Measurements from ENCODE around the gene C12orf50. TPM values are rescaled to one million over a fixed set of nuclear protein-coding genes. Genes with fewer than 3 reads are reported as not detected.
"Not testable (repeated sequence)": the region's sequence is repeated elsewhere in the genome, so short reads cannot be mapped to it uniquely, and the experiment has no call there.

C12orf50 gene
- total RNA-seq, 1 donor from 2014 or later: not detected

GRCh38 chr12:87960566-87960965 is 68.6 kb downstream of the C12orf50 start:
- Histone ChIP-seq H3K4me2 (no peak overlapping the region), H3K4me3 (no peak overlapping the region), H4K20me1 (ENCODE audit: low read depth) (no peaks in the 10 kb centered on the region), H2AFZ (replicated peaks) (peak overlapping the region; percentile 58), H3K27me3 (no peaks in the 10 kb centered on the region), H3K36me3 (no peaks in the 10 kb centered on the region), H3K79me2 (ENCODE audit: low read depth) (no peaks in the 10 kb centered on the region), H3K4me1 (no peaks in the 10 kb centered on the region), H3K9ac (no peak overlapping the region), H3F3A (ENCODE audit: low read depth) (no peaks in the 10 kb centered on the region), H3K27ac (no peak overlapping the region), H3K9me3 (ENCODE audit: low read depth) (no peaks in the 10 kb centered on the region)
- Mint-ChIP-seq H3K27me3 (ENCODE audit: insufficient read depth, low read depth) (no peaks in the 10 kb centered on the region), H3K4me1 (no peaks in the 10 kb centered on the region), H3K4me3 (no peak overlapping the region), H3K27ac (no peak overlapping the region), H3K9me3 (peaks cover 2% of the 10 kb centered on the region), H3K36me3 (no peaks in the 10 kb centered on the region)
- DNase-seq (ENCODE audit: low spot score): no peak
- TF ChIP-seq CTCF (IDR thresholded peaks at IDR 0.05) (no peak), EZH2phosphoT487 (IDR thresholded peaks at IDR 0.05) (no peak), EZH2 (IDR thresholded peaks at IDR 0.05) (no peak)

DNA sequence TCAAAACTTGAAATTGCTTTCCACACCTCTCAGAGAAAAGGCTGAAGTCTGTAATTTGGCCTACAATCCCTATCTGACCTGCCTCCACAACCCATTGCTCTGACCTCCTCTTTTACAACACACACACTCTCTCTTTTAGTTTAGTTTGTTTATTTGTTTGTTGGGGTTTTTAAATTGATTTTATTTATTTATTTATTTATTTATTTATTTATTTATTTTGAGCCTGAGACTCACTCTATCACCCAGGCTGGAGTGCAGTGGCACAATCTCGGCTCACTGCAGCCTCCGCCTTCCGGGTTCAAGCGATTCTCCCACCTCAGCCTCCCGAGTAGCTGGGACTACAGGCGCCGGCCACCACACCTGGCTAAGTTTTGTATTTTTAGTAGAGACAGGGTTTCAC is 75.2 kb downstream of the C12orf50 start:
- not testable (repeated sequence) for H3K9ac ChIP-seq; H3K9me3 Mint-ChIP-seq; DNase-seq (ENCODE audit: low spot score); H3K4me3 ChIP-seq; H3F3A ChIP-seq (ENCODE audit: low read depth); H3K27ac ChIP-seq; H3K36me3 Mint-ChIP-seq; H3K9me3 ChIP-seq (ENCODE audit: low read depth); H3K4me3 Mint-ChIP-seq; H3K27me3 Mint-ChIP-seq (ENCODE audit: insufficient read depth, low read depth); H3K4me2 ChIP-seq; H3K4me1 ChIP-seq; H3K79me2 ChIP-seq (ENCODE audit: low read depth); H3K36me3 ChIP-seq; H3K27ac Mint-ChIP-seq; H4K20me1 ChIP-seq (ENCODE audit: low read depth); H3K27me3 ChIP-seq
- H3K4me1 Mint-ChIP-seq: peaks cover 11% of the 10 kb centered on the region
- peak overlapping the region; percentile 60 for H2AFZ ChIP-seq (replicated peaks)

- no peaks in the 10 kb centered on the region for H3K27me3 ChIP-seq
- H4K20me1 ChIP-seq (ENCODE audit: low read depth): no peaks in the 10 kb centered on the region
- H3K36me3 ChIP-seq: no peaks in the 10 kb centered on the region
- no peaks in the 10 kb centered on the region for H3K79me2 ChIP-seq (ENCODE audit: low read depth)
- peaks cover 6% of the 10 kb centered on the region for H3K4me1 ChIP-seq
- H3K36me3 Mint-ChIP-seq: no peaks in the 10 kb centered on the region
- H3K4me3 Mint-ChIP-seq: no peak overlapping the region
- H3K9me3 ChIP-seq (ENCODE audit: low read depth): no peaks in the 10 kb centered on the region
- peaks cover 3% of the 10 kb centered on the region for H3K27me3 Mint-ChIP-seq (ENCODE audit: insufficient read depth, low read depth)
- no peaks in the 10 kb centered on the region for H3F3A ChIP-seq (ENCODE audit: low read depth)
- H3K4me3 ChIP-seq: no peak overlapping the region
- no peak overlapping the region for H3K4me2 ChIP-seq
- TF ChIP-seq EZH2phosphoT487 (IDR thresholded peaks at IDR 0.05): no peak
- no peak for TF ChIP-seq EZH2 (IDR thresholded peaks at IDR 0.05)
- peak; percentile 80 for TF ChIP-seq CTCF (IDR thresholded peaks at IDR 0.05)
- H3K4me1 Mint-ChIP-seq: peaks cover 11% of the 10 kb centered on the region
- H2AFZ ChIP-seq (replicated peaks): peak overlapping the region; percentile 87
- H3K27ac Mint-ChIP-seq: no peak overlapping the region
- no peak overlapping the region for H3K27ac ChIP-seq
- H3K9ac ChIP-seq: no peak overlapping the region
- peak; percentile 56 for DNase-seq (ENCODE audit: low spot score)
- peaks cover 5% of the 10 kb centered on the region for H3K9me3 Mint-ChIP-seq
Observed at GRCh38 chr12:87953256-87953860, 75.8 kb downstream of the C12orf50 start.

GRCh38 chr12:87952850-87953249 is 76.4 kb downstream of the C12orf50 start:
- H3K79me2 ChIP-seq (ENCODE audit: low read depth): no peaks in the 10 kb centered on the region
- H3K27me3 ChIP-seq: no peaks in the 10 kb centered on the region
- no peaks in the 10 kb centered on the region for H4K20me1 ChIP-seq (ENCODE audit: low read depth)
- no peaks in the 10 kb centered on the region for H3F3A ChIP-seq (ENCODE audit: low read depth)
- H3K27ac Mint-ChIP-seq: peak overlapping the region; percentile 6
- DNase-seq (ENCODE audit: low spot score): peak; percentile 46
- H2AFZ ChIP-seq (replicated peaks): peak overlapping the region; percentile 87
- H3K4me1 ChIP-seq: peaks cover 6% of the 10 kb centered on the region
- H3K4me2 ChIP-seq: no peak overlapping the region
- no peak overlapping the region for H3K4me3 Mint-ChIP-seq
- peaks cover 3% of the 10 kb centered on the region for H3K27me3 Mint-ChIP-seq (ENCODE audit: insufficient read depth, low read depth)
- no peaks in the 10 kb centered on the region for H3K36me3 Mint-ChIP-seq
- no peaks in the 10 kb centered on the region for H3K9me3 ChIP-seq (ENCODE audit: low read depth)
- TF ChIP-seq EZH2phosphoT487 (IDR thresholded peaks at IDR 0.05) (no peak), EZH2 (IDR thresholded peaks at IDR 0.05) (no peak), CTCF (IDR thresholded peaks at IDR 0.05) (no peak)
- H3K4me3 ChIP-seq: no peak overlapping the region
- peaks cover 5% of the 10 kb centered on the region for H3K9me3 Mint-ChIP-seq
- H3K9ac ChIP-seq: no peak overlapping the region
- peaks cover 11% of the 10 kb centered on the region for H3K4me1 Mint-ChIP-seq
- no peak overlapping the region for H3K27ac ChIP-seq
- no peaks in the 10 kb centered on the region for H3K36me3 ChIP-seq

All from neural progenitor cell (in vitro differentiated cells).